ENCODE results near the gene FHIT. TPM values are rescaled to one million over a fixed set of nuclear protein-coding genes. Genes with fewer than 3 reads are reported as not detected.

Gene FHIT
- total RNA-seq, 1 donor from 2014 or later, result 16.1 TPM

GRCh38 chr3:60238550-60238949, 1012.7 kb downstream of the FHIT start:
- H3K27me3 Mint-ChIP-seq, result no peaks in the 10 kb centered on the region
- TF ChIP-seq, protein P1, sequence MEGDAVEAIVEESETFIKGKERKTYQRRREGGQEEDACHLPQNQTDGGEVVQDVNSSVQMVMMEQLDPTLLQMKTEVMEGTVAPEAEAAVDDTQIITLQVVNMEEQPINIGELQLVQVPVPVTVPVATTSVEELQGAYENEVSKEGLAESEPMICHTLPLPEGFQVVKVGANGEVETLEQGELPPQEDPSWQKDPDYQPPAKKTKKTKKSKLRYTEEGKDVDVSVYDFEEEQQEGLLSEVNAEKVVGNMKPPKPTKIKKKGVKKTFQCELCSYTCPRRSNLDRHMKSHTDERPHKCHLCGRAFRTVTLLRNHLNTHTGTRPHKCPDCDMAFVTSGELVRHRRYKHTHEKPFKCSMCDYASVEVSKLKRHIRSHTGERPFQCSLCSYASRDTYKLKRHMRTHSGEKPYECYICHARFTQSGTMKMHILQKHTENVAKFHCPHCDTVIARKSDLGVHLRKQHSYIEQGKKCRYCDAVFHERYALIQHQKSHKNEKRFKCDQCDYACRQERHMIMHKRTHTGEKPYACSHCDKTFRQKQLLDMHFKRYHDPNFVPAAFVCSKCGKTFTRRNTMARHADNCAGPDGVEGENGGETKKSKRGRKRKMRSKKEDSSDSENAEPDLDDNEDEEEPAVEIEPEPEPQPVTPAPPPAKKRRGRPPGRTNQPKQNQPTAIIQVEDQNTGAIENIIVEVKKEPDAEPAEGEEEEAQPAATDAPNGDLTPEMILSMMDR (IDR thresholded peaks at IDR 0.05; ENCODE audit: unreplicated experiment), result no peak
- peaks cover 5% of the 10 kb centered on the region for H3K9me3 Mint-ChIP-seq (ENCODE audit: low read depth)
- peaks cover 3% of the 10 kb centered on the region for H3K4me1 Mint-ChIP-seq (ENCODE audit: low read depth)
- DNase-seq (ENCODE audit: low spot score, unreplicated experiment), result no peak
- no peak overlapping the region for H3K4me3 Mint-ChIP-seq (ENCODE audit: low read depth)
- no peak overlapping the region for H3K27ac Mint-ChIP-seq
- peaks cover 1% of the 10 kb centered on the region for H3K36me3 Mint-ChIP-seq (ENCODE audit: insufficient read depth)

DNA sequence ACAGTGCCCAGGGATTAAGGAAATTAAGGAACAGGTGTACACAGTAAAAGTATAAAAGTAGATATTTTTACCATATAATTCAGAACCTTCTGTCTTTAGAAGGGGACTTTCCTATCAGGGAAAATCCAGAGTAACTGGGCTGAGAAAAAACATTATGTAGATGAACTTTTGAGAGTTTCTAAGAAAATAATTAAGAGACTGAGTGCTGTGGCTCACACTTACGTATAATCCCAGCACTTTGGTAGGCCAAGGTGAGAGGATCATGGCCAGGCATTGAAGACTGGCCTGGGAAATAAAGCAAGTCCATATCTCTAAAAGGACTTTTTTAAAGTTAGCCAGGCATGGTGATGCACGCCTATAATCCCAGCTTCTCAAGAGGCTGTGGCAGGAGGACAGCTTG, 1021.8 kb downstream of the FHIT start:
- Mint-ChIP-seq H3K27ac (no peak overlapping the region), H3K36me3 (ENCODE audit: insufficient read depth) (peaks cover 1% of the 10 kb centered on the region), H3K4me1 (ENCODE audit: low read depth) (no peaks in the 10 kb centered on the region), H3K9me3 (ENCODE audit: low read depth) (peaks cover 6% of the 10 kb centered on the region), H3K4me3 (ENCODE audit: low read depth) (no peak overlapping the region), H3K27me3 (no peaks in the 10 kb centered on the region)
- DNase-seq (ENCODE audit: low spot score, unreplicated experiment), result no peak
- TF ChIP-seq, protein P1 (IDR thresholded peaks at IDR 0.05; ENCODE audit: unreplicated experiment), result no peak

DNA sequence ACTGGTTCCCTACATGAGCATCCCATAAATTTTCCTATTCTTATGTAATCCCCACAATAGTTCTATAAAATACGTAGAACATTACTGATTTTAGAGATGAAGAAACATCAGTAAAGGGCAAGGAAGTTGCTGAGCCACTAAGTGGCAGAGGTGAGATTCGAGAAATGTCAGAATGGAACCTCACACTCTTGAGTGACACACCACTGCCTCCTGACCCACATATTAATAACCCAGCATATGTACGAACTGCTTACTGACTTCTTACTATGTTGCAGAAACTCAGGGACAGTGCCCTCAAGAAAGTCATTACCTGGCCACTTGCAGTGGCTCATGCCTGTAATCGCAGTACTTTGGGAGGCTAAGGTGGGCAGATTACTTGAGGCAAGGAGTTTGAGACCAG, 1022.4 kb downstream of the FHIT start:
- no peak overlapping the region for H3K4me3 Mint-ChIP-seq (ENCODE audit: low read depth)

GRCh38 chr3:60226912-60227311, 1024.3 kb downstream of the FHIT start:
- Mint-ChIP-seq H3K4me3 (ENCODE audit: low read depth) (no peak overlapping the region), H3K9me3 (ENCODE audit: low read depth) (no peaks in the 10 kb centered on the region), H3K4me1 (ENCODE audit: low read depth) (no peaks in the 10 kb centered on the region), H3K36me3 (ENCODE audit: insufficient read depth) (no peaks in the 10 kb centered on the region), H3K27ac (no peak overlapping the region), H3K27me3 (no peaks in the 10 kb centered on the region)
- TF ChIP-seq, protein P1 (IDR thresholded peaks at IDR 0.05; ENCODE audit: unreplicated experiment), result no peak
- DNase-seq (ENCODE audit: low spot score, unreplicated experiment), result no peak

More for the DNA sequence above, 1022.4 kb downstream of the FHIT start:
- TF ChIP-seq, protein P1 (IDR thresholded peaks at IDR 0.05; ENCODE audit: unreplicated experiment), result no peak
- DNase-seq (ENCODE audit: low spot score, unreplicated experiment), result no peak
- Mint-ChIP-seq H3K27ac (no peak overlapping the region), H3K4me1 (ENCODE audit: low read depth) (no peaks in the 10 kb centered on the region), H3K36me3 (ENCODE audit: insufficient read depth) (peaks cover 1% of the 10 kb centered on the region), H3K9me3 (ENCODE audit: low read depth) (peaks cover 5% of the 10 kb centered on the region), H3K27me3 (no peaks in the 10 kb centered on the region)

- H3K9me3 Mint-ChIP-seq (ENCODE audit: low read depth), result no peaks in the 10 kb centered on the region
- H3K4me1 Mint-ChIP-seq (ENCODE audit: low read depth), result no peaks in the 10 kb centered on the region
- H3K36me3 Mint-ChIP-seq (ENCODE audit: insufficient read depth), result no peaks in the 10 kb centered on the region
- H3K27ac Mint-ChIP-seq, result no peak overlapping the region
- TF ChIP-seq, protein P1 (IDR thresholded peaks at IDR 0.05; ENCODE audit: unreplicated experiment), result no peak
- H3K27me3 Mint-ChIP-seq, result no peaks in the 10 kb centered on the region
- no peak overlapping the region for H3K4me3 Mint-ChIP-seq (ENCODE audit: low read depth)
- DNase-seq (ENCODE audit: low spot score, unreplicated experiment), result no peak
Observed at GRCh38 chr3:60225848-60226247, 1025.4 kb downstream of the FHIT start.
